Loucy (cell line): ENCODE data around the gene BIRC2.

Experiments used
- EZH2phosphoT487 ChIP-seq: fragments of 200-600 bp; IDR thresholded peaks from 2 replicates; pipeline ENCODE4 v1.6.1; 2018; ENCODE audit warnings: antibody characterized with exemption, mild to moderate bottlenecking, moderate library complexity, borderline replicate concordance
- TF ChIP-seq, protein P1 (sequence below): fragments of 200-600 bp; sonication (generic); conservative IDR thresholded peaks from 2 replicates; pipeline ENCODE4 v1.5.1; 2014; ENCODE audit warnings: mild to moderate bottlenecking, antibody characterized with exemption, low read length

DNA sequence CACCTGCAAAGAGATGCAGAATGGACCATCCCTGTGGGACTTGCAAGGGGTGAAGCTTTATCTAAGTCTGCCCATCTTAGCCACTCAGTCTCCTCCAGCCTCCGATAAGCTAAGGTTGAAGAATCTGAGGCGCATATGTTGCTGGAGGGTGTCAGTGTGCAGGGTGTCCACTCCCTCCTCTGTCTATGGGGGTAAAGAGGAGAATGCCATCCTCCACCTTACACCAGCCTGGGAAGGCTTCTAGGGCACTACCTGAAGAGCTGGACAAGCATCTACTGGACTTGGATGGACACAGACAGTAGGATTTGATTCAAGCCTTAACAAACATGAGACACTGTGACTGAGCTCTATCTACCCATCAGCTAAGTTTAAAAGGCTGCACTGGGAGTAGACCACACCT is 59.1 kb downstream of the BIRC2 start:
- TF ChIP-seq, protein P1, sequence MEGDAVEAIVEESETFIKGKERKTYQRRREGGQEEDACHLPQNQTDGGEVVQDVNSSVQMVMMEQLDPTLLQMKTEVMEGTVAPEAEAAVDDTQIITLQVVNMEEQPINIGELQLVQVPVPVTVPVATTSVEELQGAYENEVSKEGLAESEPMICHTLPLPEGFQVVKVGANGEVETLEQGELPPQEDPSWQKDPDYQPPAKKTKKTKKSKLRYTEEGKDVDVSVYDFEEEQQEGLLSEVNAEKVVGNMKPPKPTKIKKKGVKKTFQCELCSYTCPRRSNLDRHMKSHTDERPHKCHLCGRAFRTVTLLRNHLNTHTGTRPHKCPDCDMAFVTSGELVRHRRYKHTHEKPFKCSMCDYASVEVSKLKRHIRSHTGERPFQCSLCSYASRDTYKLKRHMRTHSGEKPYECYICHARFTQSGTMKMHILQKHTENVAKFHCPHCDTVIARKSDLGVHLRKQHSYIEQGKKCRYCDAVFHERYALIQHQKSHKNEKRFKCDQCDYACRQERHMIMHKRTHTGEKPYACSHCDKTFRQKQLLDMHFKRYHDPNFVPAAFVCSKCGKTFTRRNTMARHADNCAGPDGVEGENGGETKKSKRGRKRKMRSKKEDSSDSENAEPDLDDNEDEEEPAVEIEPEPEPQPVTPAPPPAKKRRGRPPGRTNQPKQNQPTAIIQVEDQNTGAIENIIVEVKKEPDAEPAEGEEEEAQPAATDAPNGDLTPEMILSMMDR = no peak
- TF ChIP-seq EZH2phosphoT487 = no peak
